AG09319 (cell line): ENCODE data around the gene BOD1L1.

ENCODE experiments used
- DNase-seq: peaks from one replicate; pipeline ENCODE4 v3.0.0-alpha.2; 2010; ENCODE audit warnings: low read depth; ENCODE audit errors: extremely low read depth
- CTCF ChIP-seq: IDR thresholded peaks from 2 replicates; pipeline ENCODE4 v1.5.1; 2011; ENCODE audit warnings: low read depth, mild to moderate bottlenecking, inconsistent platforms, low read length, moderate library complexity

Gene BOD1L1

GRCh38 chr4:13627606-13628311 lies at the start of gene BOD1L1:
Gene BOD1L1 (minus strand): TSS chr4:13627725. CDS start chr4:13627587, 138 bp downstream.
- DNase-seq: peak; percentile 71
- peak; percentile 50 for TF ChIP-seq CTCF

DNA sequence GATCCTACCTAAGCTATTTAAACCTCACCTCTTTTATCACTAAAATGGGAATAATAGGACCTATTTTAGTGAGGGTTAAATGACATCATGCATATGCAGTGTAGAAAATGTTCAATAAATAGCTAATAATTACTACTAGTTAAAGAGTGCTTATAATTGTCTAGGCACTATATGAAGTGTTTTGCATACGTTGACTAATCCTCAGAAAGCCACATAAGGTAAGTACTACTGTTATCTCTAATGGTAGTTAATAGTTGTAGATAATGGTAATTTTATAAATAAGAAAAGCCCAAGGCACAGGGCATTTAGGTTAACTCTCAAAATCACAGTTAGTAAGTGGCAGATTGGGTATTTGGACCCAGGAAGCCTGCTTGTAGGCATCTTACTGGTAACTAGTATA lies 47.4 kb upstream of the BOD1L1 start:
- TF ChIP-seq CTCF: no peak
- DNase-seq: no peak

DNA sequence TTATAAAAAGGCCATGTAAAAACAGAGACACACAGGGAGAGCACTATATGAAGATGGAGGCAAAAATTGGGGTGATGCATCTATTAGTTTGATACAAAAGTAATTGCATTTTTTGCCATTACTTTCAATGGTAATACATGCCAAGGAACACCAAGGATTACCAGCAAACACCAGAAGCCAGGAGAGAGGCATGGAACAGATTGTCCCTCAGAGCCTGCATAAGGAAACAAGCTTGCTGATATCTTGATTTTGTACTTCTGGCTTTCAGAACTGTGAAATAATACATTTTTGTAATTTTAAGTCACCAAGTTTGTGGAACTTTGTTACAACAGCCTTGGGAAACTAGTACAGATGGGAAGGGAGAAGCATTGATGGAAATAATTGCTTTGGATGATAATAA lies 45.6 kb upstream of the BOD1L1 start:
- DNase-seq: no peak

GRCh38 chr4:13670456-13671160 lies 43.1 kb upstream of the BOD1L1 start:
- DNase-seq: no peak
- TF ChIP-seq CTCF: no peak

More for the DNA sequence above, 45.6 kb upstream of the BOD1L1 start:
- no peak for TF ChIP-seq CTCF

DNA sequence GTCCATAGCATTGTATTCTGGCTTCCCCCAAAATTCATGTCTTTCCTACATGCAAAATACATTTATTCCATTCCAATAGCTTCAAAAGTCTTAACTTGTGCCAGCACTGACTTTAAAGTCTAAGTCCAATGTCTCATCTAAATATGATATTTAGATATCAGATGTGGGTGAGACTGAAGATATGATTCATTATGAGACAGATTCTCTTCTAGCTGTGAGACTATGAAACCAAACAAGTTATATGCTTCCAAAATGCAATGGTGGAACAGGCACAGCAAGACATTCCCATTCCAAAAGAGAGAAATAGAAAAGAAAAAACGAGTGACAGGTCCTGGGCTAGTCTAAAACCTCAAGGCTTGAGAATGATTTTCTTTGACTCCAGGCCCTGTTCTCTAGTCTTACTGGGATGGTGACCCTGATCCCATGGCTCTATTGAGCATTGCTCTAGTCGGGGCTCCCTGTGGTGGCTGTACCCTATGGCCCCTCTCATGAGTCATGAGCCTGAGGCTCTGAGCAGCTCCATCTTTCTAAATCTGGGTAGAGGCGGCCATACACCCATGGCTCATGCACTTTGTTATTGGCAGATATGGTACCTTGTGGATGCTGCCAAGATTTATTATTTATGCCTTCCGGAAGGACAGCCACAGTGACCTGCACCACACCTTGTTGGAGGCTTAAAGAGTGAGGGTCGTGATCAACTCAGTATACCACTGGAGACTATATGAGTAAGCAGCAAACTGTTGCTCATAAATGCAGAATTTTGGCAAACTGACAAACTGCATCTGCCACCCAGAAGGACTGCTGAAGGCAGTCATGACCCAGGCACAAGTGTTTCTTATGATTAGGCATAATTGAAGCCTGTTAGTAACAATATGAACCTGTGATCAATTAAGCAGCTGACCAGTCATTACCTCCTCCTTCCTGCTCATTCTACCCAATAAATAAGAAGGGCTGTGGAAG lies 38.5 kb upstream of the BOD1L1 start:
- no peak for TF ChIP-seq CTCF
- no peak for DNase-seq

DNA sequence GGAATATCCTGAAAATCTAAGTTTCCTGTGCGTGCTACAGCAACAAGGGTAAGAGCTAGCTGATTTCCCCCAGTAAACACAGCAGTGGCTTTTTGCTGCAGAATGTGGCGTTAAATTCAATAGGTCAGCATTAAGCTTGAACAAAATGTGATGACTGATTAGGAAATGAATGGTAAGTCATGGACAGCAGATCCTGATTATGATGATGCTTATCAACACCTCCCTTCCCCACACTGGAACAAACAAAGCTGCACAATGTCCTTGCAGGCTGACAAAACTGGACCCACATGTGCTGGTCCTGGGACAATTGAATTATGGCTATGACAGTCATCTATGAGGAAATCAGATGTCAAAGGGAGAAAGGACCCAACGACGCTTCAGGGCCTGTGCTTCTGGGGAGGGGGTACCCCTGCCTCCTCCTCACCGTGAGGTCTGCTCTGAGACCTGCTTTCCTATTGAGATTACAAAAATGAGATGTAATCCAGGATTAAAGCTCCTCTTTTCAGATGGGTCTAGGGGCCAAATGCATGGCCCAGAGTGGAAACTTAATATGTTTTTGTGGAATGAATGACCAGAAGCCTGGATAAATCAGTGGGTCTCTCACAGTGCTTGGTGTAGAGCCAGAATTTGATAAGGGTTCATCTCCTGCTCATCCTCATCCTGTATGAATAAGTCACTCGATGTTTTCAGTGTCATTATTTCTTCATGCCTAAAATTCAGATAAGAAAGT lies 32.0 kb upstream of the BOD1L1 start:
- DNase-seq: no peak
- TF ChIP-seq CTCF: no peak
